GM23248 (cell line): ENCODE measurements around the gene COX6A1. TPM values are rescaled to one million over a fixed set of nuclear protein-coding genes. Genes with fewer than 3 reads are reported as not detected.

Source experiments
- DNase-seq: peaks from one replicate; pipeline ENCODE4 v3.0.0-alpha.2; 2015
- H2AFZ ChIP-seq: fragments of 200-600 bp; sonication (generic); 2 replicates; pipeline ENCODE4 v1.6.1; 2016; ENCODE audit warnings: antibody characterized with exemption
- H3F3A ChIP-seq: fragments of 200-600 bp; sonication (generic); 2 replicates; pipeline ENCODE4 v1.6.1; 2016; ENCODE audit warnings: mild to moderate bottlenecking, antibody characterized with exemption, mixed run types; ENCODE audit not compliant: insufficient read depth
- H3K27ac ChIP-seq: fragments of 200-600 bp; sonication (generic); 2 replicates; pipeline ENCODE4 v1.5.1; 2016; ENCODE audit warnings: mild to moderate bottlenecking
- H3K27me3 ChIP-seq: fragments of 200-600 bp; sonication (generic); replicated peaks from 2 replicates; pipeline ENCODE4 v1.6.1; 2016; ENCODE audit warnings: mild to moderate bottlenecking; ENCODE audit not compliant: insufficient read depth
- H3K36me3 ChIP-seq: fragments of 200-600 bp; sonication (generic); 2 replicates; pipeline ENCODE4 v1.6.1; 2016; ENCODE audit warnings: low read depth, mild to moderate bottlenecking
- H3K4me1 ChIP-seq: fragments of 200-600 bp; sonication (generic); 2 replicates; pipeline ENCODE4 v1.6.1; 2016; ENCODE audit warnings: mild to moderate bottlenecking; ENCODE audit not compliant: insufficient read depth
- H3K4me2 ChIP-seq: fragments of 200-600 bp; sonication (generic); one replicate; pipeline ENCODE4 v1.6.1; 2016; ENCODE audit warnings: mild to moderate bottlenecking; ENCODE audit not compliant: unreplicated experiment
- H3K4me3 ChIP-seq: fragments of 200-600 bp; sonication (generic); 2 replicates; pipeline ENCODE4 v1.5.1; 2016; ENCODE audit warnings: mild to moderate bottlenecking
- H3K79me2 ChIP-seq: fragments of 200-600 bp; sonication (generic); 2 replicates; pipeline ENCODE4 v1.6.1; 2016; ENCODE audit warnings: mild to moderate bottlenecking; ENCODE audit not compliant: insufficient read depth
- H3K9ac ChIP-seq: fragments of 200-600 bp; sonication (generic); 2 replicates; pipeline ENCODE4 v1.6.1; 2016; ENCODE audit warnings: mild to moderate bottlenecking
- H3K9me2 ChIP-seq: fragments of 200-600 bp; sonication (generic); 2 replicates; pipeline ENCODE4 v1.6.1; 2016; ENCODE audit warnings: mixed run types, mild to moderate bottlenecking, moderate library complexity; ENCODE audit not compliant: insufficient read depth
- H3K9me3 ChIP-seq: fragments of 200-600 bp; sonication (generic); one replicate; pipeline ENCODE4 v1.6.1; 2017; ENCODE audit warnings: low read depth
- H4K20me1 ChIP-seq: fragments of 200-600 bp; sonication (generic); 2 replicates; pipeline ENCODE4 v1.6.0; 2016; ENCODE audit not compliant: insufficient read depth
- EZH2 ChIP-seq: fragments of 200-600 bp; sonication (generic); IDR thresholded peaks from 2 replicates; pipeline ENCODE4 v1.6.1; 2018; ENCODE audit warnings: antibody characterized with exemption, mild to moderate bottlenecking; ENCODE audit not compliant: insufficient read depth, poor library complexity, severe bottlenecking
- EZH2phosphoT487 ChIP-seq: fragments of 200-600 bp; sonication (generic); IDR thresholded peaks from 2 replicates; pipeline ENCODE4 v1.6.1; 2018; ENCODE audit warnings: antibody characterized with exemption, moderate library complexity, mild to moderate bottlenecking, low read depth; ENCODE audit not compliant: insufficient read depth
- WGBS, 2 experiments: methylation state at CpG; one replicate each; pipeline ENCODE4 v1.1.6; 2015 to 2017; ENCODE audit warnings: low lambda C conversion rate in 2 of 2, low coverage in 1 of 2; ENCODE audit errors: missing lambda C conversion rate in 2 of 2; 5-methylcytosine and 5-hydroxymethylcytosine counted together
- in situ Hi-C: fragments of 300-500 bp; cut with MboI; formaldehyde crosslinking; loops from 2 replicates; pipeline ENCODE4 v1.15.0; 2020
- polyA plus RNA-seq: library from polyadenylated mRNA; unstranded; fragments of >200 nt; fragmentation: Nextera tagmentation; extraction: Ambion mirVana; gene quantifications from 2 replicates; pipeline ENCODE4 v1.2.1, GENCODE V29; 2016
- total RNA-seq: library from RNA; depleted of rRNA; stranded (reverse); fragments of >200 nt; shearing (Covaris generic); gene quantifications from 2 replicates; pipeline ENCODE4 v1.2.3, GENCODE V29; 2014; rRNA removed

Gene COX6A1
- total RNA-seq (247 and 358 TPM in 2 replicates), polyA plus RNA-seq (806 and 824 TPM in 2 replicates)

DNA sequence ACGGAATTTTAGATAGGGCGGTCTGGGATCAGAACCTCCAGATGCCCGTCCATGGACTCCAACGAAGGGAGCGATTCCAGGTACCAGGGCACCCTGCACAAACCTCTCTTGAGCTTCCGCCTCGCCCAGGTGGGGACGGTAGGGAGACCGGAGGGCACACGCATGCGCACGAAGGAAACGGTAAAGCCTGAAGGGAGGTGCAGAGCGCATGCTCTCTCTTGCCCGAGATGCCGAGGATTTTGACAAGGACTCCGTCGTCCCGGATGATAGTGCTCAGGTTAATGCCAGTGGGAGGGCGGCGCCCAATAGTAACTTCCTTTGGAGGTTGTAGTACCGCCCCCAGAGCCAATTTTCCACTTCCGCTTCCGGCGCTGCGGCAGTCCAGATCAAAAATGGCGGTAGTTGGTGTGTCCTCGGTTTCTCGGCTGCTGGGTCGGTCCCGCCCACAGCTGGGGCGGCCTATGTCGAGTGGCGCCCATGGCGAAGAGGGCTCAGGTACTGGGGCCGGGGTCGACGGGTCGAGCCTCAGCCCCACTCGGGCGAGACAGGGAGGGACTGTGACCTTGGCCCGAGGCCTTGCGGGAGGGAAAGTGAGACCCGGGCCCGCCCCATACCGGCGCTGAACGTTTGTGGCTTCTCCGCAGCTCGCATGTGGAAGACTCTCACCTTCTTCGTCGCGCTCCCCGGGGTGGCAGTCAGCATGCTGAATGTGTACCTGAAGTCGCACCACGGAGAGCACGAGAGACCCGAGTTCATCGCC, at the start of gene COX6A1:
TSS of gene COX6A1 (plus strand) at position 379 of the 760 bp plus-strand sequence. CDS start at position 393, 14 bp downstream.
- 1 to 2% methylated on average over 51 to 59 of the region's 59 CpGs for WGBS, 2 experiments
- Histone ChIP-seq H3K27ac (no peak within 1 kb of the TSS), H3K27me3 (no peaks in the 10 kb centered on the region), H3K4me3 (peak within 1 kb of the TSS; percentile 78), H3F3A (peaks cover 13% of the 10 kb centered on the region; the same call in 1 of the 2 replicates), H3K4me2 (peak within 1 kb of the TSS; percentile 87), H2AFZ (peak within 1 kb of the TSS; percentile 99), H3K4me1 (peaks cover 18% of the 10 kb centered on the region), H3K9me2 (no peaks in the 10 kb centered on the region), H4K20me1 (no peaks in the 10 kb centered on the region), H3K9ac (peak within 1 kb of the TSS; percentile 75), H3K79me2 (peaks cover 49% of the 10 kb centered on the region), H3K9me3 (no peaks in the 10 kb centered on the region), H3K36me3 (peaks cover 15% of the 10 kb centered on the region)
- peak; percentile 99 for DNase-seq
- in situ Hi-C loops, result no loop called here
- TF ChIP-seq EZH2 (no peak), EZH2phosphoT487 (no peak)

DNA sequence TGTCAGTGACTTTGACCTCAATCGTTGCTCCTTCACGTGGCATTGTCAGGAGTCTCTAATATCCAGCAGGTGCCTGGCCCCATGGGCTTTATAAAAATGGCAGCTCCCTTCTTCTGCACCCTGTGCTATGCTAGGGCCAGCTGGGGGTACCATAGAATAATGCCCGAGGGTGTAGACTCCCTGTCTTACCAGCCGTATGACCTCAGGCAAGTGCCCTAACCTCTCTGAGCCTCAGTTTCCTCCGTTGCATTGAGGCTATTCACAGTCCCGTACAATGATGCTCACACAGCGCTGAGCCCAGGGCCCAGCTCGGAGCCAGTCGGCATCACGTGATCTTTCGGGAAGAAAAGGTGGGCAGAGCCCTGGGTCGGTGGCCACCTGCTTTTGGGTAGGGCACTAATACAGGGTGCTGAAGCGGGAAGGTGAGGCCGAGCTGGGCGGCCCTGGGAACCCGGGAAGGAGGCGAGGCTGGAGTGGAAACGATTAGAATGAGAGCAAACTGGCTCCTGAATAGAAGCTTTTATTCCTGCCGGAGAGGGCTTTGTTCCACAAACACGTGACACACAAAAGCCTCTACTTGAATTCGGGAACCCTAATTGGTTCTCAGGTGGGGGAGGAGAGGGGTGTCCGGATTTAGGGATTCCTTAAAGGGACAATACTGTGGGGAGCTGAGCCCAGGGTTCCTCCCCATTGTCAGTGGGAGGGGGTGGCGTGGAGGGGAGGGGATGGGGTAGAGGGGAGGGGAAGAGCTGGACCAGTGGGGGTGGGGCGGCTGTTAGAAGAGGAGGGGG, 49.0 kb upstream of the COX6A1 start:
- in situ Hi-C loops, result no loop called here
- H3K4me1 ChIP-seq, result no peaks in the 10 kb centered on the region
- H3K4me3 ChIP-seq, result no peak overlapping the region
- no peaks in the 10 kb centered on the region for H3K9me2 ChIP-seq
- no peaks in the 10 kb centered on the region for H3K9me3 ChIP-seq
- H3K9ac ChIP-seq, result no peak overlapping the region
- H2AFZ ChIP-seq, result no peak overlapping the region; the same call in 1 of the 2 replicates
- no peak overlapping the region for H3K27ac ChIP-seq
- peak; percentile 12 for DNase-seq
- 2 to 3% methylated on average over 22 to 24 of the region's 24 CpGs for WGBS, 2 experiments
- H4K20me1 ChIP-seq, result no peaks in the 10 kb centered on the region
- H3K4me2 ChIP-seq, result no peak overlapping the region
- no peaks in the 10 kb centered on the region for H3F3A ChIP-seq
- H3K36me3 ChIP-seq, result no peaks in the 10 kb centered on the region
- H3K79me2 ChIP-seq, result no peaks in the 10 kb centered on the region
- peaks cover 22% of the 10 kb centered on the region for H3K27me3 ChIP-seq
- TF ChIP-seq EZH2 (no peak), EZH2phosphoT487 (no peak)

DNA sequence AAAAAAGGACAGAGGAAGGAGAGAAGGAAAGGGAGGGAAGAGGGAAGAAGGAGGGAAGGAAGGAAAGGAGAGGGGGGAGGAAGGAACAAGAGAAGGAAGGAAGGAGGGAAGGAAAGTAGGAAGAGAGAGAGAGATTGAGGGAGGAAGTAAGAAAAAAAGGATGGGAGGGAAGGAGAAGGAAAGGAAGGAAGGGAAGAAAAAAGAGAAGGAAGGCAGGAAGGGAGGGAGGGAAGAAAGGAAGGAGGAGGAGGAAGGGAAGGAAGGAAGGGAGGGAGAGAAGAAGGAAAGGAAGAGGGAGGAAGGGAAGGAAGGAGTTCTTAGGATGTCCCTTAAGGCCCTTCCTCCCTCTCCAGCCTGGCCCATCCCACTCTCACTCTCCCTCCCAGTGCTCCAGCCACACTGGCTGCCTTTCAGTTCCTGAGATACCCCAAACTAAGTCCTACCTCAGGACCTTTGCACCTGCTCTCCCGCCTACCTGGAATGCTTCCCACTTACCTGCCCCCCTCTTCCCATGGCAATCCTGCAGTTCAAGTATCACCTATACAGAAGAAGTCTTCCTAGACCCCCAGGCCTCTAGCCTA, 47.3 kb upstream of the COX6A1 start:
- Histone ChIP-seq H3K27ac (no peak overlapping the region), H3K9me2 (no peaks in the 10 kb centered on the region), H3K79me2 (no peaks in the 10 kb centered on the region), H3K27me3 (peaks cover 29% of the 10 kb centered on the region), H3K4me2 (no peak overlapping the region), H3K9ac (no peak overlapping the region), H2AFZ (no peak overlapping the region), H3F3A (no peaks in the 10 kb centered on the region), H4K20me1 (no peaks in the 10 kb centered on the region), H3K9me3 (no peaks in the 10 kb centered on the region), H3K4me3 (no peak overlapping the region), H3K36me3 (no peaks in the 10 kb centered on the region), H3K4me1 (no peaks in the 10 kb centered on the region)
- 77 to 93% methylated on average over 1 of the region's 1 CpG for WGBS, 2 experiments
- no peak for TF ChIP-seq EZH2phosphoT487
- no peak for TF ChIP-seq EZH2
- no peak for DNase-seq
- in situ Hi-C loops, result no loop called here
